Progenitor cell of endocrine pancreas (in vitro differentiated cells): ENCODE results near the gene IL6. TPM values are rescaled to one million over a fixed set of nuclear protein-coding genes. Genes with fewer than 3 reads are reported as not detected.
"Not testable (repeated sequence)": the region's sequence is repeated elsewhere in the genome, so short reads cannot be mapped to it uniquely, and the experiment has no call there.

Experiments used
- DNase-seq: peaks from one replicate; pipeline ENCODE4 v3.0.0; 2021; ENCODE audit warnings: low spot score; ENCODE audit not compliant: unreplicated experiment
- H3K27ac Mint-ChIP-seq: 2 replicates; pipeline ENCODE4 v1.8.0; 2021; ENCODE audit warnings: mild to moderate bottlenecking, moderate library complexity, mixed read lengths
- H3K27me3 Mint-ChIP-seq: 2 replicates; pipeline ENCODE4 v1.8.0; 2021; ENCODE audit warnings: mixed read lengths
- H3K36me3 Mint-ChIP-seq: 2 replicates; pipeline ENCODE4 v1.8.0; 2022; ENCODE audit warnings: mixed read lengths; ENCODE audit not compliant: insufficient read depth
- H3K4me1 Mint-ChIP-seq: 2 replicates; pipeline ENCODE4 v1.8.0; 2021; ENCODE audit warnings: low read depth, mixed read lengths
- H3K4me3 Mint-ChIP-seq: 2 replicates; pipeline ENCODE4 v1.8.0; 2021; ENCODE audit warnings: low read depth, mild to moderate bottlenecking, moderate library complexity, mixed read lengths
- H3K9me3 Mint-ChIP-seq: 2 replicates; pipeline ENCODE4 v1.8.0; 2021; ENCODE audit warnings: low read depth, mixed read lengths
- CTCF ChIP-seq: fragments of 200-600 bp; sonication (generic); IDR thresholded peaks from one replicate; pipeline ENCODE4 v1.5.0; 2021; ENCODE audit warnings: antibody characterized with exemption, mild to moderate bottlenecking; ENCODE audit not compliant: unreplicated experiment
- total RNA-seq: library from RNA; stranded (reverse); gene quantifications from 2 replicates; pipeline ENCODE4 v1.2.1, GENCODE V29; 2021

IL6 gene
- total RNA-seq, 1 donor from 2014 or later, result not detected

DNA sequence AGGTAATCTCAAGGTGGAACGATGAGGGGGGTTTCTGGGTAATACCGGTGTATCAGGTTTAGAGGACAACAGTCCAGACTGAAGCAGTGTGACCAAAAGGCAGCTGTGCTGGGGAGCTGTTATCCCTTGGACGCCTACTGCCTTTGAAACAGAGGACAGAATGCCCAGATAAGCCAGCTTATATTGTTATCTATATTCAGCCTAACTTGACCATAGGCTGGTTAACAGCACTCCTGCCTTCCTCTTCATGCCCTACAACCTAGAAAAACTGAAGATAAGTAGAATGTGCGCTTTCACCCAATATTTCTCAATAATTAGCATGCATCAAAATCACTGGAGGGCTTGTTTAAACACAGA lies 44.9 kb downstream of the IL6 start:
- H3K4me1 Mint-ChIP-seq, result peaks cover 13% of the 10 kb centered on the region
- no peaks in the 10 kb centered on the region for H3K27me3 Mint-ChIP-seq
- peaks cover 10% of the 10 kb centered on the region for H3K9me3 Mint-ChIP-seq
- TF ChIP-seq CTCF, result no peak
- DNase-seq, result no peak
- no peak overlapping the region for H3K27ac Mint-ChIP-seq
- no peak overlapping the region for H3K4me3 Mint-ChIP-seq
- no peaks in the 10 kb centered on the region for H3K36me3 Mint-ChIP-seq

DNA sequence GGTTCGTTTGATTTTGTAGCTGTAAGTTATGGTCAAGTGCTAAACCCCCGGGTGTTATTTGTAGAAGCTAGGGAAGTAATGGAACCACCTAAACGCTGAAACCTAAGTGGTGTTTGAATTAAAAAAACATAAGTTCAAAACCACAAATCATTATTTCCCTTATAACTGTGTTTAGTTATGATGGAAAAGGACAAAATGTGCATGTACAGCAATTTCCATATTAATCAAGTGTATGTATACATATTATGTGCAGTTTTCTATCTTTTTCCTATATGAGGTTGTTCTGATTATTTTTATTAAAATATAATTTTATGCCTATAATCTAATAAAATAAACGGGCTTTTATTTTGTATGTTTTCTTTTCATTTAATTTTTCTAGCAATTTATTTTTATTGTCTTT lies 45.9 kb downstream of the IL6 start:
- TF ChIP-seq CTCF, result no peak
- peaks cover 8% of the 10 kb centered on the region for H3K9me3 Mint-ChIP-seq
- no peak for DNase-seq
- peaks cover 13% of the 10 kb centered on the region for H3K4me1 Mint-ChIP-seq
- H3K4me3 Mint-ChIP-seq, result no peak overlapping the region
- no peak overlapping the region for H3K27ac Mint-ChIP-seq
- no peaks in the 10 kb centered on the region for H3K36me3 Mint-ChIP-seq
- no peaks in the 10 kb centered on the region for H3K27me3 Mint-ChIP-seq

- no peak for TF ChIP-seq CTCF
- Mint-ChIP-seq H3K27me3 (no peaks in the 10 kb centered on the region), H3K36me3 (no peaks in the 10 kb centered on the region), H3K27ac (no peak overlapping the region), H3K4me3 (no peak overlapping the region), H3K4me1 (peaks cover 8% of the 10 kb centered on the region), H3K9me3 (no peaks in the 10 kb centered on the region)
- no peak for DNase-seq
Measured at GRCh38 chr7:22776964-22777363, 50.0 kb downstream of the IL6 start.

DNA sequence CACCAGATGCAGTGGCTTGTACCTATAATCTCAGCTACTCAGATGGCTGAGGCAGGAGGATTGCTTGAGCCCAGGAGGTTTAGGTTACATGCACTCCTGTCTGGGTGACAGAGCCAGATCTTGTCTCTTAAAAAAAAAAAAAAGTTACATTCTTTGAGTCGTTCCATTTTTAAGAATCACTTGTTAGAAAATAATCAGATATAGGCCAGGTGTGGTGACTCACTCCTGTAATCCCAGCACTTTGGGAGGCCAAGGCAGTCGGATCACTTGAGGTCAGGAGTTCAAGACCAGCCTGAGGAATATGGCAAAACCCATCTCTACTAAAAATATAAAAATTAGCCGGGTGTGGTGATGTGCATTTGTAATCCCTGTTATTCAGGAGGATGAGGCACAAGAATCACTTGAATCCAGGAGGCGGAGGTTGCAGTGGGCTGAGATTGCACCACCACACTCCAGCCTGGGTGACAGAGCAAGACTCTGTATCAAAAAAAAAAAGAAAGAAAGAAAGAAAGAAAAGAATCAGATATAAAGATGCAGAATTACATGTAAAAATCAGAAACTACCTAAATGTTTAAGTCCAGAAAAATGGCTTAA lies 52.8 kb downstream of the IL6 start:
- H3K27me3 Mint-ChIP-seq, H3K4me3 Mint-ChIP-seq, H3K9me3 Mint-ChIP-seq, DNase-seq, H3K36me3 Mint-ChIP-seq, H3K27ac Mint-ChIP-seq: not testable (repeated sequence)
- peaks cover 20% of the 10 kb centered on the region for H3K4me1 Mint-ChIP-seq

DNA sequence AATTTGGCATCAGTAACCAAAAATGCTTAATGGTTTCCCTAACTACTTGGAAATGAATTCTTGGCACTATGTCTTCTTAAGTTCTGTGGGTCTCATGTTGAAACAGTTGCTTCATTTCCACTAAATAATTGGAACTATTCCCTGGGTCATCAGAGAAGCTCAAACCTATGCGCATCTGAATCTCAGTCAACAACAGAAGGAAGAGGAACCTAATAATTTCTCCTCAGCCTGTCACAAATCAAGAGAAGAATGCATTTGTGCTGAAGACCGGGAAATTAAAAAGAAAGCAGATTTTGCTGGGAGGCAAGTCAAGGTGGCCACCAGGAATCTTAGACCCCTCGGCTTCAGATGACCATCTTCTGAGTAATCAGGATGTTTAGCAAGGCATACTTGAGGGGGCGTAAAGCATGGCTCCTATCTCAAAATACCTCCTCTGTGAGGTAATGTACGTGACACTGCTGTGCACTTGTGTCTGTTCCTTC lies 54.3 kb downstream of the IL6 start:
- Mint-ChIP-seq H3K4me3 (no peak overlapping the region), H3K9me3 (peaks cover 2% of the 10 kb centered on the region), H3K36me3 (no peaks in the 10 kb centered on the region), H3K4me1 (peaks cover 30% of the 10 kb centered on the region), H3K27ac (no peak overlapping the region), H3K27me3 (no peaks in the 10 kb centered on the region)
- no peak for TF ChIP-seq CTCF
- DNase-seq, result no peak

Other genes starting within 250 kb of the IL6 start
- 0.89 and 1.2 TPM in 2 replicates for gene STEAP1B, start 227.0 kb upstream of the IL6 start, total RNA-seq
- gene TOMM7, start 95.6 kb downstream of the IL6 start, total RNA-seq, result 139 and 153 TPM in 2 replicates